Measurements from ENCODE around the gene EID1.

GRCh38 chr15:48834756-48835155 lies 43.2 kb upstream of the EID1 start:
- no peak for TF ChIP-seq CTCF (IDR thresholded peaks at IDR 0.05; ENCODE audit: extremely low read depth in 1 of 2, insufficient read depth in 1 of 2, low read depth in 1 of 2, low read length in 2 of 2)
- TF ChIP-seq POLR2A (IDR thresholded peaks at IDR 0.05; ENCODE audit: low read depth, low read length) = no peak
- no peak for TF ChIP-seq EZH2 (IDR thresholded peaks at IDR 0.05; ENCODE audit: borderline replicate concordance, low read depth, low read length, severe bottlenecking)
- TF ChIP-seq MAX (IDR thresholded peaks at IDR 0.05; ENCODE audit: insufficient read depth, insufficient read length) = no peak
- TF ChIP-seq POLR2AphosphoS5 (IDR thresholded peaks at IDR 0.05; ENCODE audit: insufficient read depth, low read depth, low read length) = no peak
- no peak for TF ChIP-seq JUN (IDR thresholded peaks at IDR 0.05; ENCODE audit: borderline replicate concordance, insufficient read depth, insufficient read length, low read depth)
- TF ChIP-seq MYC (IDR thresholded peaks at IDR 0.05; ENCODE audit: low read depth, low read length) = no peak
